Astrocyte of the cerebellum (primary cell): ENCODE data around the gene PPFIA4.
A peak's percentile ranks its signal among the peaks of the same experiment; 100 is the strongest.
"Not testable (repeated sequence)": the region's sequence is repeated elsewhere in the genome, so short reads cannot be mapped to it uniquely, and the experiment has no call there.

Experiments
- DNase-seq: peaks from one replicate; pipeline ENCODE4 v3.0.0-alpha.2; 2011; ENCODE audit warnings: low read depth
- H3K4me3 ChIP-seq: 2 replicates; pipeline ENCODE4 v1.5.1; 2011; ENCODE audit warnings: mild to moderate bottlenecking, low read depth, low read length, moderate library complexity
- CTCF ChIP-seq: IDR thresholded peaks from 2 replicates; pipeline ENCODE4 v1.5.1; 2012; ENCODE audit warnings: low read length, low read depth, moderate library complexity, mild to moderate bottlenecking; ENCODE audit errors: missing control alignments
- in situ Hi-C: cut with HindIII; loops from 2 replicates; pipeline ENCODE4 v1.10.0; 2017; ENCODE audit warnings: low sequenced_read_pairs

PPFIA4 gene

GRCh38 chr1:203001986-203002385, 24.3 kb upstream of the PPFIA4 start:
- TF ChIP-seq CTCF = no peak
- H3K4me3 ChIP-seq = no peak overlapping the region
- DNase-seq = no peak
- in situ Hi-C loops = no loop called here

GRCh38 chr1:203002951-203003350, 23.3 kb upstream of the PPFIA4 start:
- H3K4me3 ChIP-seq = no peak overlapping the region
- in situ Hi-C loops = no loop called here
- no peak for TF ChIP-seq CTCF
- DNase-seq = no peak

- H3K4me3 ChIP-seq, DNase-seq, in situ Hi-C loops: not testable (repeated sequence)
These were observed 20.7 kb upstream of the PPFIA4 start for GRCh38 chr1:203005395-203006142.

- TF ChIP-seq CTCF = no peak
- peak within 1 kb of the TSS; percentile 84 for H3K4me3 ChIP-seq
- DNase-seq = peak; percentile 95
- in situ Hi-C loops = no loop called here
These were observed 19.1 kb upstream of the PPFIA4 start, which contains the start of gene TMEM183A for GRCh38 chr1:203006948-203007871. TSS of gene TMEM183A (plus strand) at chr1:203007374. CDS start at chr1:203007466, 92 bp downstream.

GRCh38 chr1:203009185-203009584, 17.1 kb upstream of the PPFIA4 start:
- H3K4me3 ChIP-seq = no peak overlapping the region
- no peak for DNase-seq
- in situ Hi-C loops = no loop called here
- no peak for TF ChIP-seq CTCF

- TF ChIP-seq CTCF = no peak
- DNase-seq = no peak
- H3K4me3 ChIP-seq = no peak overlapping the region
- in situ Hi-C loops = no loop called here
These were observed 14.7 kb upstream of the PPFIA4 start for GRCh38 chr1:203011582-203011981.

- in situ Hi-C loops = no loop called here
- no peak overlapping the region for H3K4me3 ChIP-seq
- TF ChIP-seq CTCF = no peak
- DNase-seq = no peak
These were observed 9.2 kb upstream of the PPFIA4 start for GRCh38 chr1:203017061-203017460.
